Epithelial cell of esophagus (primary cell): ENCODE results near the gene KRT34.
A peak's percentile ranks its signal among the peaks of the same experiment; 100 is the strongest.
"Not testable (repeated sequence)": the region's sequence is repeated elsewhere in the genome, so short reads cannot be mapped to it uniquely, and the experiment has no call there.

Experiments used
- DNase-seq: peaks from one replicate; pipeline ENCODE4 v3.0.0; 2010; ENCODE audit warnings: low read depth
- H3K4me3 ChIP-seq: 2 replicates; pipeline ENCODE4 v1.5.1; 2011; ENCODE audit warnings: mild to moderate bottlenecking, low read length, control low read depth
- TF ChIP-seq, protein P1 (sequence below): IDR thresholded peaks from 2 replicates; pipeline ENCODE4 v1.5.1; 2011; ENCODE audit warnings: low read depth, mild to moderate bottlenecking, low read length, control low read depth, inconsistent platforms; ENCODE audit not compliant: insufficient read depth; ENCODE audit errors: missing control alignments

KRT34 gene

GRCh38 chr17:41404024-41404671 is 22.0 kb upstream of the KRT34 start:
- no peak overlapping the region for H3K4me3 ChIP-seq
- TF ChIP-seq, protein P1, sequence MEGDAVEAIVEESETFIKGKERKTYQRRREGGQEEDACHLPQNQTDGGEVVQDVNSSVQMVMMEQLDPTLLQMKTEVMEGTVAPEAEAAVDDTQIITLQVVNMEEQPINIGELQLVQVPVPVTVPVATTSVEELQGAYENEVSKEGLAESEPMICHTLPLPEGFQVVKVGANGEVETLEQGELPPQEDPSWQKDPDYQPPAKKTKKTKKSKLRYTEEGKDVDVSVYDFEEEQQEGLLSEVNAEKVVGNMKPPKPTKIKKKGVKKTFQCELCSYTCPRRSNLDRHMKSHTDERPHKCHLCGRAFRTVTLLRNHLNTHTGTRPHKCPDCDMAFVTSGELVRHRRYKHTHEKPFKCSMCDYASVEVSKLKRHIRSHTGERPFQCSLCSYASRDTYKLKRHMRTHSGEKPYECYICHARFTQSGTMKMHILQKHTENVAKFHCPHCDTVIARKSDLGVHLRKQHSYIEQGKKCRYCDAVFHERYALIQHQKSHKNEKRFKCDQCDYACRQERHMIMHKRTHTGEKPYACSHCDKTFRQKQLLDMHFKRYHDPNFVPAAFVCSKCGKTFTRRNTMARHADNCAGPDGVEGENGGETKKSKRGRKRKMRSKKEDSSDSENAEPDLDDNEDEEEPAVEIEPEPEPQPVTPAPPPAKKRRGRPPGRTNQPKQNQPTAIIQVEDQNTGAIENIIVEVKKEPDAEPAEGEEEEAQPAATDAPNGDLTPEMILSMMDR = no peak
- peak; percentile 99 for DNase-seq

DNA sequence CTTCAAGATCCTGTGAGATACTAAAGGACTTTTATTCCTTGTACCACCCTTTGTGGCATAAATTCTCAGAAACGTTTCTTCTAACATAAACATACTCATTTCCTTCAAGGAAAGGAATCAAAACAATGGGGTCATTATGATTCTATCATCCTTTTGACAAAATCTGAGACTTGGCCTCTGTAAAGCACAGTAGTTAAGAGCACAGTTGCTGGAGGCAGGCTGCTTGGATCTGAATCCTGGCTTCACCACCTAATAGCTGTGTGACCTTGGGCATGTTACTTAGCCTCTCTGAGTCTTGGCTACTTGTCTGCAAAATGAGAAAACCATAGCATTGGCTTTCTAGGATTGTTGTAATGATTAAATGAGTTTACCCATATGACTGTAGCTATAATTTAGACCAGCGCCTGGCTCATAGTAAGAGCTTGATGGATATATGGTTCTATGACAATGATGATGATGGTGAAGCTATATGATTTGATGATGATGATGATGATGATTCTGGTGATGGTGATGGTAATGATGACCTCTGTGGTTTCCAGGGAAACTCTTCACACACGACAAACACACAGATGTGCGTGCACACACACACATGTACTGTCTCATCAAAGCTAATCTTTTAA is 21.4 kb upstream of the KRT34 start:
- TF ChIP-seq, protein P1 = no peak
- no peak overlapping the region for H3K4me3 ChIP-seq
- no peak for DNase-seq

DNA sequence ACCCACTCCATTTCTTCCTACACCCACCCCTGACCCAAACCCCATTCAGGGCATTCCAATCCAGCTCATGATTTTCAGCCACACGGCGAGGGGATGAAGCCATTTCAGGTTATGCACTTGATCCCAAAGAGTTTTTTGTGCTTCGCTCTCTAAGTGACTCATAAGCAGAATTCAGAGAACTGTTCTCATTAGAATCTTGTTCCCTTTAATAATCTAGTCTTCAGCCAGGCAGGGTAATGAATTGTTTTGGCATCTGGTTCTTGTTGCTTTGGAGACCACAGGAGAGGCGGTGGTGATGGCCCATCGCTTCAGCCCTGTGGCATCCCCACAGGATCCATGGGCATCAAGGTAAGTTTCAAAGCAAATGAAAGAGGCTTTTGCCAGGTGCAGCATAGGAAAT is 20.1 kb upstream of the KRT34 start:
- TF ChIP-seq, protein P1 = no peak
- H3K4me3 ChIP-seq = no peak overlapping the region
- no peak for DNase-seq

DNA sequence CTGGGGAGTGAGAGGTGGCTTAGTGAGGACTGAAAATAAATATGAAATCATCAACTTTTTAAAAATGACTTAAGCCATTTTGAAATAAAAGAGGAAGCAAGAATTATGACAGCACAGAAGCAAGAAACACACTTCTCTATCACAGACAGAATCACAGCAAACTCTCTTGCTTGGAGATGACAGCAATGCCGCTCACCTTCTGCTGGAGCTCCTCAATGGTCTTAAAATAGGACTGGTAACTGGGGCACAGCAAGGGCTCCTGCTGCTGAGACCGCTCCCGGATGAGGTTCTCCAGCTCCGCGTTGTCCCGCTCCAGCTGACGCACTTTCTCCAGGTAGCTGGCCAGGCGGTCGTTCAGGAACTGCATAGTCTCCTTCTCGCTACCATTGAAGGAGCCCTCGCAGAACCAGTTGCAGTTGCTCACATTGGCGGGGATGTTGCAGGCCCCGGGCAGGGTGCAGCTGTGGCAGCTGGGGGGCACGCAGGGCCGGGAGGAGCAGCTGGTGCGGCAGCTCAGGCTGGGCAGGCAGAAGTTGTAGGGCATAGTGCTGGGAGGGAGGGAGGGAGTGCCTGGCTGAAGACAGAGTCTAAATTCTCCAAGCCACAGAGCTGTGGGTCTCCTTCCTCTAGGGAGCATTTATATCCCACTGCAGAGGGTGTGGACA is 15.0 kb upstream of the KRT34 start, which contains the start of gene KRT31:
Gene KRT31 (minus strand): TSS at position 613 of the 665 bp plus-strand sequence. CDS start 69 bp downstream, at position 544.
- H3K4me3 ChIP-seq = no peak within 1 kb of the TSS
- TF ChIP-seq, protein P1 = no peak
- DNase-seq = no peak

GRCh38 chr17:41396340-41396739 is 14.2 kb upstream of the KRT34 start:
- no peak overlapping the region for H3K4me3 ChIP-seq
- DNase-seq = no peak
- TF ChIP-seq, protein P1 = no peak

GRCh38 chr17:41395611-41396010 is 13.5 kb upstream of the KRT34 start:
- no peak for DNase-seq
- TF ChIP-seq, protein P1 = no peak
- H3K4me3 ChIP-seq = no peak overlapping the region

GRCh38 chr17:41395044-41395443 is 12.9 kb upstream of the KRT34 start:
- not testable (repeated sequence) for H3K4me3 ChIP-seq, DNase-seq
